CD8-positive, alpha-beta memory T cell (primary cell): ENCODE measurements around the gene MAPKAPK3. TPM values are rescaled to one million over a fixed set of nuclear protein-coding genes. Genes with fewer than 3 reads are reported as not detected.

Experiments
- CTCF ChIA-PET: fragments of 350-600 bp; sonication (Branson Sonifier 250); formaldehyde crosslinking; loops from one replicate; lab custom pipeline; 2021; ENCODE audit warnings: antibody characterized with exemption; lab: Charles Lee
- POLR2A ChIA-PET: fragments of 350-600 bp; sonication (Branson Sonifier 250); formaldehyde crosslinking; loops from one replicate; lab custom pipeline; 2021; ENCODE audit warnings: antibody characterized with exemption; lab: Charles Lee
- DNase-seq, 5 donors: peaks; one replicate each; pipeline versions ENCODE4 v3.0.0 to v3.0.0-alpha.2; 2020 to 2022; ENCODE audit warnings: mixed read lengths in 1 of 5
- H3K27ac ChIP-seq: one replicate; pipeline ENCODE4 v1.7.0; 2013; ENCODE audit warnings: low read depth, mild to moderate bottlenecking, low read length, moderate library complexity
- H3K27me3 ChIP-seq: 2 replicates; pipeline ENCODE4 v1.7.0; 2013; ENCODE audit warnings: low read length, mild to moderate bottlenecking; ENCODE audit not compliant: insufficient read depth, poor library complexity, severe bottlenecking
- H3K36me3 ChIP-seq: 2 replicates; pipeline ENCODE4 v1.7.0; 2013; ENCODE audit warnings: mild to moderate bottlenecking, low read length, moderate library complexity; ENCODE audit not compliant: insufficient read depth
- H3K4me1 ChIP-seq: 2 replicates; pipeline ENCODE4 v1.7.0; 2013; ENCODE audit warnings: mild to moderate bottlenecking, low read length, moderate library complexity; ENCODE audit not compliant: insufficient read depth
- H3K4me3 ChIP-seq: 2 replicates; pipeline ENCODE4 v1.7.0; 2013; ENCODE audit warnings: mild to moderate bottlenecking, low read length
- H3K9me3 ChIP-seq: 2 replicates; pipeline ENCODE4 v1.7.0; 2013; ENCODE audit warnings: mild to moderate bottlenecking, low read length
- H3K27ac Mint-ChIP-seq, 8 donors: one replicate each; pipeline ENCODE4 v1.8.0; 2020 to 2021; ENCODE audit warnings: mixed read lengths in 8 of 8, mild to moderate bottlenecking in 6 of 8, inconsistent platforms in 3 of 8, moderate library complexity in 3 of 8
- H3K27me3 Mint-ChIP-seq, 2 donors: one replicate each; pipeline ENCODE4 v1.8.0; 2020 to 2021; ENCODE audit warnings: mixed read lengths in 2 of 2, mild to moderate bottlenecking in 1 of 2, moderate library complexity in 1 of 2
- H3K36me3 Mint-ChIP-seq, 3 donors: one replicate each; pipeline ENCODE4 v1.8.0; 2020 to 2021; ENCODE audit warnings: mixed read lengths in 3 of 3, inconsistent platforms in 1 of 3, mild to moderate bottlenecking in 1 of 3
- H3K4me1 Mint-ChIP-seq, 3 donors: one replicate each; pipeline ENCODE4 v1.8.0; 2020 to 2021; ENCODE audit warnings: mixed read lengths in 3 of 3, inconsistent platforms in 1 of 3, mild to moderate bottlenecking in 1 of 3
- H3K4me3 Mint-ChIP-seq, 7 donors: one replicate each; pipeline ENCODE4 v1.8.0; 2020 to 2021; ENCODE audit warnings: mixed read lengths in 7 of 7, mild to moderate bottlenecking in 6 of 7, moderate library complexity in 4 of 7, inconsistent platforms in 2 of 7
- H3K9me3 Mint-ChIP-seq, 5 donors: one replicate each; pipeline ENCODE4 v1.8.0; 2020 to 2022; ENCODE audit warnings: mixed read lengths in 5 of 5, mild to moderate bottlenecking in 3 of 5, moderate library complexity in 2 of 5, inconsistent platforms in 1 of 5
- polyA plus RNA-seq: library from polyadenylated mRNA; unstranded; fragments of 300-500 nt; fragmentation: Illumina TruSeq; gene quantifications from one replicate; pipeline ENCODE4 v1.2.3, GENCODE V29; 2021
- total RNA-seq, 2 experiments: library from RNA; stranded (reverse); gene quantifications; one replicate each; pipeline ENCODE4 v1.2.3, GENCODE V29; 2021

MAPKAPK3 gene
- total and polyA plus RNA-seq, 3 experiments from 2014 or later = 57.0 to 156 (median 153) TPM

GRCh38 chr3:50615190-50615589, 1.8 kb upstream of the MAPKAPK3 start:
- POLR2A ChIA-PET = interaction anchor here (1.4 to 3.8 kb wide), 4 partner anchors 24 to 45 kb away, joined by 3 to 57 read pairs (median 16); partner anchors contain the start of genes C3orf18 and HEMK1
- H3K4me3 ChIP-seq = no peak overlapping the region
- H3K36me3 Mint-ChIP-seq = peaks cover 0 to 13% (median 2%) of the 10 kb centered on the region in 3 donors

GRCh38 chr3:50616003-50616769, 765 bp upstream of the MAPKAPK3 start:
- Mint-ChIP-seq H3K4me1 (peaks cover 66 to 72% (median 69%) of the 10 kb centered on the region in 3 donors), H3K4me3 (peak overlapping the region; percentile 83 to 98 (median 92)), H3K9me3 (no peaks in the 10 kb centered on the region), H3K27ac (peak overlapping the region; percentile 78 to 98 (median 94)), H3K36me3 (peaks cover 0 to 15% (median 1%) of the 10 kb centered on the region in 3 donors), H3K27me3 (no peaks in the 10 kb centered on the region)
- Histone ChIP-seq H3K4me1 (peaks cover 68% of the 10 kb centered on the region), H3K27ac (peak overlapping the region; percentile 53), H3K36me3 (no peaks in the 10 kb centered on the region), H3K4me3 (peak overlapping the region; percentile 81), H3K9me3 (no peaks in the 10 kb centered on the region), H3K27me3 (no peaks in the 10 kb centered on the region)
- ChIA-PET CTCF (interaction anchor here (0.6 to 21.6 kb wide), 41 partner anchors 8 to 1070 kb away, joined by 3 to 724 read pairs (median 6); partner anchors contain the start of genes C3orf18, CYB561D2, DOCK3 and HEMK1), POLR2A (interaction anchor here (0.6 to 3.8 kb wide), 8 partner anchors 15 to 883 kb away, joined by 3 to 57 read pairs (median 4); partner anchors contain the start of genes C3orf18, DCAF1, HEMK1 and MANF)
- DNase-seq = peak; percentile 76 to 86 (median 79)

More at GRCh38 chr3:50615190-50615589, 1.8 kb upstream of the MAPKAPK3 start:
- DNase-seq = no peak
- CTCF ChIA-PET = interaction anchor here (0.6 to 21.6 kb wide), 29 partner anchors 9 to 1410 kb away, joined by 3 to 724 read pairs (median 7); partner anchors contain the start of genes C3orf18, CYB561D2, HEMK1 and NPRL2
- Mint-ChIP-seq H3K4me1 (peaks cover 59 to 71% (median 62%) of the 10 kb centered on the region in 3 donors), H3K27me3 (no peaks in the 10 kb centered on the region), H3K9me3 (no peaks in the 10 kb centered on the region), H3K4me3 (peak overlapping the region in 2 of 7 donors; percentile 36 to 70), H3K27ac (peak overlapping the region in 1 of 8 donors; percentile 21)
- Histone ChIP-seq H3K27ac (no peak overlapping the region), H3K9me3 (no peaks in the 10 kb centered on the region), H3K36me3 (peaks cover 7% of the 10 kb centered on the region), H3K27me3 (no peaks in the 10 kb centered on the region), H3K4me1 (peaks cover 59% of the 10 kb centered on the region)

GRCh38 chr3:50616770-50617095, 218 bp upstream of the MAPKAPK3 start:
- H3K4me3 ChIP-seq = peak overlapping the region; percentile 81
- peaks cover 0 to 16% (median 1%) of the 10 kb centered on the region in 3 donors for H3K36me3 Mint-ChIP-seq
- H3K9me3 Mint-ChIP-seq = no peaks in the 10 kb centered on the region
- ChIA-PET POLR2A (interaction anchor here (0.8 to 3.8 kb wide), 5 partner anchors 14 to 883 kb away, joined by 3 to 57 read pairs (median 6); partner anchors contain the start of genes C3orf18, DCAF1, HEMK1 and MANF), CTCF (interaction anchor here (0.6 to 21.6 kb wide), 29 partner anchors 10 to 1065 kb away, joined by 3 to 724 read pairs (median 6); partner anchors contain the start of genes C3orf18, CYB561D2, DOCK3 and HEMK1)
- H3K4me1 Mint-ChIP-seq = peaks cover 66 to 75% (median 69%) of the 10 kb centered on the region in 3 donors
- H3K27me3 ChIP-seq = no peaks in the 10 kb centered on the region
- peak overlapping the region; percentile 83 to 98 (median 92) for H3K4me3 Mint-ChIP-seq
- no peaks in the 10 kb centered on the region for H3K9me3 ChIP-seq
- H3K27me3 Mint-ChIP-seq = no peaks in the 10 kb centered on the region
- peaks cover 68% of the 10 kb centered on the region for H3K4me1 ChIP-seq
- peak overlapping the region; percentile 53 for H3K27ac ChIP-seq
- peak overlapping the region; percentile 78 to 98 (median 94) for H3K27ac Mint-ChIP-seq
- H3K36me3 ChIP-seq = no peaks in the 10 kb centered on the region
- DNase-seq = peak; percentile 93 to 97 (median 95)

GRCh38 chr3:50617911-50618481, 1.0 kb downstream of the MAPKAPK3 start:
- Mint-ChIP-seq H3K4me1 (peaks cover 61 to 75% (median 71%) of the 10 kb centered on the region in 3 donors), H3K27me3 (no peaks in the 10 kb centered on the region), H3K9me3 (no peaks in the 10 kb centered on the region), H3K27ac (peak overlapping the region; percentile 89 to 95 (median 90)), H3K4me3 (peak overlapping the region; percentile 83 to 98 (median 92)), H3K36me3 (peaks cover 0 to 22% (median 1%) of the 10 kb centered on the region in 3 donors)
- Histone ChIP-seq H3K9me3 (no peaks in the 10 kb centered on the region), H3K36me3 (peaks cover 5% of the 10 kb centered on the region), H3K27me3 (no peaks in the 10 kb centered on the region), H3K4me1 (peaks cover 77% of the 10 kb centered on the region), H3K27ac (peak overlapping the region; percentile 83), H3K4me3 (peak overlapping the region; percentile 88)
- CTCF ChIA-PET = interaction anchor here (1.2 to 21.6 kb wide), 8 partner anchors 14 to 759 kb away, joined by 3 to 724 read pairs (median 24); partner anchors contain the start of genes C3orf18 and HEMK1
- POLR2A ChIA-PET = interaction anchor here (3.6 to 3.8 kb wide), 2 partner anchors 35 to 48 kb away, joined by 15 to 57 read pairs; partner anchors contain the start of genes C3orf18 and HEMK1
- no peak for DNase-seq

- Histone ChIP-seq H3K4me1 (peaks cover 81% of the 10 kb centered on the region), H3K27me3 (no peaks in the 10 kb centered on the region), H3K9me3 (no peaks in the 10 kb centered on the region), H3K27ac (no peak overlapping the region), H3K4me3 (peak overlapping the region; percentile 4), H3K36me3 (peaks cover 5% of the 10 kb centered on the region)
- Mint-ChIP-seq H3K36me3 (peaks cover 0 to 28% (median 1%) of the 10 kb centered on the region in 3 donors), H3K27ac (peak overlapping the region; percentile 70 to 95 (median 88)), H3K4me3 (peak overlapping the region; percentile 71 to 93 (median 81)), H3K27me3 (no peaks in the 10 kb centered on the region), H3K4me1 (peaks cover 73 to 86% (median 80%) of the 10 kb centered on the region in 3 donors), H3K9me3 (no peaks in the 10 kb centered on the region)
- POLR2A ChIA-PET = interaction anchor here (0.7 kb wide), 1 partner anchor 20 kb away, joined by 3 read pairs; no protein-coding TSS in a partner anchor
- no peak for DNase-seq
- CTCF ChIA-PET = interaction anchor here (1.1 to 21.6 kb wide), 4 partner anchors 9 to 45 kb away, joined by 3 to 724 read pairs (median 285); partner anchors contain the start of genes C3orf18 and HEMK1
Measured at GRCh38 chr3:50620420-50620819, 3.5 kb downstream of the MAPKAPK3 start.

GRCh38 chr3:50620820-50621219, 3.9 kb downstream of the MAPKAPK3 start:
- H3K27ac Mint-ChIP-seq = peak overlapping the region; percentile 4 to 95 (median 85)
- no peaks in the 10 kb centered on the region for H3K27me3 ChIP-seq
- DNase-seq = no peak
- no peak overlapping the region for H3K27ac ChIP-seq
- H3K4me1 Mint-ChIP-seq = peaks cover 72 to 87% (median 81%) of the 10 kb centered on the region in 3 donors
- CTCF ChIA-PET = interaction anchor here (1.1 to 21.6 kb wide), 3 partner anchors 8 to 46 kb away, joined by 3 to 724 read pairs (median 277); partner anchors contain the start of genes C3orf18 and HEMK1
- peaks cover 81% of the 10 kb centered on the region for H3K4me1 ChIP-seq
- H3K4me3 ChIP-seq = no peak overlapping the region
- peaks cover 5% of the 10 kb centered on the region for H3K36me3 ChIP-seq
- POLR2A ChIA-PET = no interaction called here
- H3K9me3 Mint-ChIP-seq = no peaks in the 10 kb centered on the region
- peak overlapping the region; percentile 71 to 93 (median 81) for H3K4me3 Mint-ChIP-seq
- H3K9me3 ChIP-seq = no peaks in the 10 kb centered on the region
- H3K27me3 Mint-ChIP-seq = no peaks in the 10 kb centered on the region
- peaks cover 0 to 28% (median 1%) of the 10 kb centered on the region in 3 donors for H3K36me3 Mint-ChIP-seq

GRCh38 chr3:50622881-50623280, 5.9 kb downstream of the MAPKAPK3 start:
- Histone ChIP-seq H3K27me3 (no peaks in the 10 kb centered on the region), H3K4me3 (no peak overlapping the region), H3K4me1 (peaks cover 90% of the 10 kb centered on the region), H3K9me3 (no peaks in the 10 kb centered on the region), H3K27ac (no peak overlapping the region), H3K36me3 (peaks cover 5% of the 10 kb centered on the region)
- H3K27me3 Mint-ChIP-seq = no peaks in the 10 kb centered on the region
- no peak for DNase-seq
- H3K36me3 Mint-ChIP-seq = peaks cover 0 to 31% (median 1%) of the 10 kb centered on the region in 3 donors
- no peaks in the 10 kb centered on the region for H3K9me3 Mint-ChIP-seq
- peaks cover 76 to 95% (median 85%) of the 10 kb centered on the region in 3 donors for H3K4me1 Mint-ChIP-seq
- peak overlapping the region; percentile 73 to 96 (median 86) for H3K27ac Mint-ChIP-seq
- ChIA-PET POLR2A (no interaction called here), CTCF (interaction anchor here (1.4 to 16.9 kb wide), 6 partner anchors 7 to 81 kb away, joined by 3 to 277 read pairs (median 7); partner anchors contain the start of gene HEMK1)
- peak overlapping the region in 3 of 7 donors; percentile 24 to 36 (median 28) for H3K4me3 Mint-ChIP-seq
